A673 (cell line): Measurements from ENCODE around the gene GATAD2B. TPM values are rescaled to one million over a fixed set of nuclear protein-coding genes. Genes with fewer than 3 reads are reported as not detected.

Experiments
- BruUV-seq: library from RNA; stranded (reverse); fragments of 400-500 nt; replicated peaks from 2 replicates; lab custom pipeline; 2021; lab: Mats Ljungman, UMichigan
- CTCF ChIA-PET: fragments of 300-600 bp; sonication (Branson Sonifier 250); formaldehyde crosslinking; loops from one replicate; lab custom pipeline; 2022; ENCODE audit warnings: antibody characterized with exemption; lab: Charles Lee
- POLR2A ChIA-PET: fragments of 300-600 bp; sonication (Branson Sonifier 250); formaldehyde crosslinking; loops from one replicate; lab custom pipeline; 2022; ENCODE audit warnings: antibody characterized with exemption; ENCODE audit not compliant: low non-redundant PET; lab: Charles Lee
- DNase-seq: peaks from one replicate; pipeline ENCODE4 v3.0.0-alpha.2; 2015; ENCODE audit warnings: low spot score
- H3K27ac ChIP-seq: fragments of 200-600 bp; sonication (generic); 2 replicates; pipeline ENCODE4 v1.5.1; 2016; ENCODE audit warnings: mixed run types, low read depth, mild to moderate bottlenecking, mixed read lengths, antibody characterized with exemption, low read length; ENCODE audit not compliant: poor library complexity, severe bottlenecking
- H3K27me3 ChIP-seq: fragments of 200-600 bp; sonication (generic); replicated peaks from 2 replicates; pipeline ENCODE4 v1.6.1; 2017; ENCODE audit warnings: mixed run types, low read depth, mild to moderate bottlenecking, mixed read lengths, antibody characterized with exemption, low read length; ENCODE audit not compliant: insufficient read depth, poor library complexity
- H3K36me3 ChIP-seq: fragments of 200-600 bp; sonication (generic); 2 replicates; pipeline ENCODE4 v1.6.1; 2016; ENCODE audit warnings: mixed run types, mild to moderate bottlenecking, mixed read lengths, antibody characterized with exemption, low read length; ENCODE audit not compliant: insufficient read depth, poor library complexity, severe bottlenecking
- H3K4me1 ChIP-seq: fragments of 200-600 bp; sonication (generic); 2 replicates; pipeline ENCODE4 v1.6.1; 2017; ENCODE audit warnings: mixed run types, mild to moderate bottlenecking, mixed read lengths, antibody characterized with exemption, low read length; ENCODE audit not compliant: insufficient read depth, poor library complexity, severe bottlenecking
- H3K4me3 ChIP-seq: fragments of 200-600 bp; sonication (generic); 2 replicates; pipeline ENCODE4 v1.5.1; 2016; ENCODE audit warnings: low read depth, mixed run types, mild to moderate bottlenecking, mixed read lengths, low read length; ENCODE audit not compliant: poor library complexity, severe bottlenecking
- H3K9me3 ChIP-seq: fragments of 200-600 bp; sonication (generic); 2 replicates; pipeline ENCODE4 v1.6.1; 2016; ENCODE audit warnings: mixed run types, low read depth, mild to moderate bottlenecking, mixed read lengths, antibody characterized with exemption, low read length; ENCODE audit not compliant: poor library complexity, severe bottlenecking
- EZH2 ChIP-seq: fragments of 200-600 bp; sonication (generic); IDR thresholded peaks from 2 replicates; pipeline ENCODE4 v1.6.1; 2017; ENCODE audit warnings: borderline replicate concordance, low read depth, mild to moderate bottlenecking, mixed read lengths, antibody characterized with exemption, low read length; ENCODE audit not compliant: poor library complexity, severe bottlenecking
- intact Hi-C: fragments of 100-400 bp; cut with micrococcal nuclease; formaldehyde crosslinking; loops from one replicate; pipeline ENCODE4 v1.10.0; 2022; ENCODE audit not compliant: unreplicated experiment
- total RNA-seq: library from RNA; stranded (reverse); gene quantifications from 2 replicates; pipeline ENCODE4 v1.2.3, GENCODE V29; 2021
- TF ChIP-seq, protein P1 (sequence below): fragments of 300-800, 200-600 bp; sonication (generic); conservative IDR thresholded peaks from 2 replicates; pipeline ENCODE4 v1.5.1; 2017; ENCODE audit warnings: low read depth, mild to moderate bottlenecking, antibody characterized with exemption, low read length, moderate library complexity, mixed read lengths

The GATAD2B gene
- total RNA-seq, 1 experiment from 2014 or later = 58.8 TPM

- H3K4me1 ChIP-seq = peaks cover 25% of the 10 kb centered on the region
- BruUV-seq = TSS peak; percentile 33
- intact Hi-C loops = loop anchor here (5.0 kb wide), 1 partner anchor 292 kb away; the partner anchor contains the start of gene ILF2
- H3K9me3 ChIP-seq = no peaks in the 10 kb centered on the region
- no peaks in the 10 kb centered on the region for H3K27me3 ChIP-seq
- peaks cover 13% of the 10 kb centered on the region for H3K36me3 ChIP-seq
- peak overlapping the region; percentile 77 for H3K4me3 ChIP-seq
- DNase-seq = no peak
- H3K27ac ChIP-seq = peak overlapping the region; percentile 74
- TF ChIP-seq, protein P1, sequence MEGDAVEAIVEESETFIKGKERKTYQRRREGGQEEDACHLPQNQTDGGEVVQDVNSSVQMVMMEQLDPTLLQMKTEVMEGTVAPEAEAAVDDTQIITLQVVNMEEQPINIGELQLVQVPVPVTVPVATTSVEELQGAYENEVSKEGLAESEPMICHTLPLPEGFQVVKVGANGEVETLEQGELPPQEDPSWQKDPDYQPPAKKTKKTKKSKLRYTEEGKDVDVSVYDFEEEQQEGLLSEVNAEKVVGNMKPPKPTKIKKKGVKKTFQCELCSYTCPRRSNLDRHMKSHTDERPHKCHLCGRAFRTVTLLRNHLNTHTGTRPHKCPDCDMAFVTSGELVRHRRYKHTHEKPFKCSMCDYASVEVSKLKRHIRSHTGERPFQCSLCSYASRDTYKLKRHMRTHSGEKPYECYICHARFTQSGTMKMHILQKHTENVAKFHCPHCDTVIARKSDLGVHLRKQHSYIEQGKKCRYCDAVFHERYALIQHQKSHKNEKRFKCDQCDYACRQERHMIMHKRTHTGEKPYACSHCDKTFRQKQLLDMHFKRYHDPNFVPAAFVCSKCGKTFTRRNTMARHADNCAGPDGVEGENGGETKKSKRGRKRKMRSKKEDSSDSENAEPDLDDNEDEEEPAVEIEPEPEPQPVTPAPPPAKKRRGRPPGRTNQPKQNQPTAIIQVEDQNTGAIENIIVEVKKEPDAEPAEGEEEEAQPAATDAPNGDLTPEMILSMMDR = no peak
- TF ChIP-seq EZH2 = no peak
- ChIA-PET CTCF (no interaction called here), POLR2A (interaction anchor here (0.6 to 1.0 kb wide), 2 partner anchors 22 to 209 kb away, joined by 3 to 6 read pairs; partner anchors contain the start of gene RAB13)
Measured at GRCh38 chr1:153963850-153964331, 41.1 kb upstream of the GATAD2B start.

GRCh38 chr1:153963030-153963849, 40.5 kb upstream of the GATAD2B start, which contains the start of gene SLC39A1:
TSS of gene SLC39A1 (minus strand) at chr1:153963537. CDS start at chr1:153962715, 822 bp downstream.
- intact Hi-C loops = loop anchor here (5.0 kb wide), 1 partner anchor 291 kb away; the partner anchor contains the start of gene ILF2
- Histone ChIP-seq H3K36me3 (peaks cover 13% of the 10 kb centered on the region), H3K4me3 (peak within 1 kb of the TSS; percentile 77), H3K4me1 (peaks cover 20% of the 10 kb centered on the region), H3K27me3 (no peaks in the 10 kb centered on the region), H3K9me3 (no peaks in the 10 kb centered on the region), H3K27ac (peak within 1 kb of the TSS; percentile 74)
- peak; percentile 99 for DNase-seq
- no TSS peak for BruUV-seq
- TF ChIP-seq, protein P1 = no peak
- TF ChIP-seq EZH2 = no peak
- ChIA-PET CTCF (interaction anchor here (1.6 kb wide), 1 partner anchor 17 kb away, joined by 3 read pairs; the partner anchor contains the start of gene DENND4B), POLR2A (interaction anchor here (0.6 to 1.0 kb wide), 3 partner anchors 22 to 209 kb away, joined by 3 to 6 read pairs (median 3); partner anchors contain the start of gene RAB13)
